Right hindlimb (tissue), 1 donor: ENCODE results near the gene MAP3K19.
"Not testable (repeated sequence)": the region's sequence is repeated elsewhere in the genome, so short reads cannot be mapped to it uniquely, and the experiment has no call there.

Experiments
- DNase-seq: peaks from one replicate; pipeline ENCODE4 v3.0.0-alpha.2; 2018

The MAP3K19 gene, protein sequence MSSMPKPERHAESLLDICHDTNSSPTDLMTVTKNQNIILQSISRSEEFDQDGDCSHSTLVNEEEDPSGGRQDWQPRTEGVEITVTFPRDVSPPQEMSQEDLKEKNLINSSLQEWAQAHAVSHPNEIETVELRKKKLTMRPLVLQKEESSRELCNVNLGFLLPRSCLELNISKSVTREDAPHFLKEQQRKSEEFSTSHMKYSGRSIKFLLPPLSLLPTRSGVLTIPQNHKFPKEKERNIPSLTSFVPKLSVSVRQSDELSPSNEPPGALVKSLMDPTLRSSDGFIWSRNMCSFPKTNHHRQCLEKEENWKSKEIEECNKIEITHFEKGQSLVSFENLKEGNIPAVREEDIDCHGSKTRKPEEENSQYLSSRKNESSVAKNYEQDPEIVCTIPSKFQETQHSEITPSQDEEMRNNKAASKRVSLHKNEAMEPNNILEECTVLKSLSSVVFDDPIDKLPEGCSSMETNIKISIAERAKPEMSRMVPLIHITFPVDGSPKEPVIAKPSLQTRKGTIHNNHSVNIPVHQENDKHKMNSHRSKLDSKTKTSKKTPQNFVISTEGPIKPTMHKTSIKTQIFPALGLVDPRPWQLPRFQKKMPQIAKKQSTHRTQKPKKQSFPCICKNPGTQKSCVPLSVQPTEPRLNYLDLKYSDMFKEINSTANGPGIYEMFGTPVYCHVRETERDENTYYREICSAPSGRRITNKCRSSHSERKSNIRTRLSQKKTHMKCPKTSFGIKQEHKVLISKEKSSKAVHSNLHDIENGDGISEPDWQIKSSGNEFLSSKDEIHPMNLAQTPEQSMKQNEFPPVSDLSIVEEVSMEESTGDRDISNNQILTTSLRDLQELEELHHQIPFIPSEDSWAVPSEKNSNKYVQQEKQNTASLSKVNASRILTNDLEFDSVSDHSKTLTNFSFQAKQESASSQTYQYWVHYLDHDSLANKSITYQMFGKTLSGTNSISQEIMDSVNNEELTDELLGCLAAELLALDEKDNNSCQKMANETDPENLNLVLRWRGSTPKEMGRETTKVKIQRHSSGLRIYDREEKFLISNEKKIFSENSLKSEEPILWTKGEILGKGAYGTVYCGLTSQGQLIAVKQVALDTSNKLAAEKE (N-terminal part only)

DNA sequence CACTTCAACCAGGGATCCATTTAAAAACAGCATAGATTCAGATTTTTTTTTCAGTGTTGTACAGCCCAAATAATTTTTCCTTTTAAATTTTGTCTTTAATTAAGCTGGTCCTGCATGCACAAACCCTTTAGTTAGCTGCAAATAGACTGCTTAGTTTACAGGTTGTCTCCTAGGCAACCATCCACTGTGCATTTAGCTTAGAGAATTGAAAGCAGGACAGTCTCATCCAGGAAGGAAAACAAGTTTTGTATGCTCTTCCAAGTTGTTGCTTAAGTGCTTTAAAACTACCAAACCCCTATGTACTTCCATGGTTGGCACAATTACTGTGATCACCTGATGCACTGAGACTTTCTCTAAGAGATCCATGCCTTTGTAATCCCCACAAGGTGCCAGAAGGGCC, at the start of gene MAP3K19:
Gene MAP3K19 (minus strand): TSS at position 148 of the 400 bp plus-strand sequence. CDS start 22,800 bp downstream, outside the sequence.
- no peak for DNase-seq

DNA sequence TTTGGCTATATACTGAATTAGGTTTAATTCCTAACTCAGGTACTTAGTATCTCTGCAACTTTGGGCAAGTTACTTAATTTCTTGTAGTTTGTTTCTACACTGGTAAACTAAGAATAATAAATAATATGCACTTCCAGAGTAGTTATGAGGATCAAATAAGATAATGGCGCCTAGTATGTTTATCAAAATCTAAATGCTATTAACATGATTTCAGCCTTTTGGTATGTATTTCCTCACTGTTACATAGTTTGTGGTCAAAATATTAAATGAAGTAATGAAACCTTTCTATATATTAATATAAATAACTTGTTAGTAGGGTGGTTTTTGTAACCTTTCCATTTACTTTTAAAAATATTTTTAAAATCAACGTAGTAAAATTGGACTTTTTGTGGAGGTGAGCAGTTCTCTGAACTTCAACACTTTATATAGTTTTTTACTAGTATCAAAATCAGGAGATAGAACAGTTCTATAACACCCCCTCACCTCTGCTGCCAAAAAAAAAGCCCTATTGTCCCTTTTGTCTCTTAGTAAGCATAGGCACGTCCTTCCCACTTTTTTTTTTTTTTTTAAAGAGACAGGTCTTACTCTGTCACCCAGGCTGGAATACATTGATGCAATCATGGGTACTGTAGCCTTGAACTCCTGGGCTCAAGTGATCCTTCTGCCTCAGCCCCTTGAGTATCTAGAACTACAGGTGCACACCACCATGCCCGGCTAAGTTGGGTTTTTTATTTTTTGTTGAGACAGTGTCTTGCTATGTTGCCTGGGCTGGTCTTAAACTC, 49.6 kb upstream of the MAP3K19 start:
- DNase-seq = no peak

DNA sequence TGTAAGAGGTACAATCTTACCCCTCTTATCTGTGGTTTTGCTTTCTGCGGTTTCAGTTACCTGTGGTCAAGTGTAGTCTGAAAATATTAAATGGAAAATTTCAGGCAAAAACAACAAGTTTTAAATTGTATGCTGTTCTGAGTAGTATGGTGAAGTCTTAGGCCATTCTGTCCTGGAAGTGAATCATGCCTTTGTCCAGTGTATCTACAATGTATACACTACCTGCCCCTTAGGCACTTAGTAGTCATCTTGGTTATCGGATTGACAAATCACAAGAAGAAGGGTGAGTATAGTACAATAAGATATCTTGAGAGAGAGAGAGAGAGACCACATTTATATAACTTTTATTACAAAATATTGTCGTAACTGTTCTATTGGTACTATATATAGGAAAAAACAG, 48.3 kb upstream of the MAP3K19 start:
- no peak for DNase-seq

DNA sequence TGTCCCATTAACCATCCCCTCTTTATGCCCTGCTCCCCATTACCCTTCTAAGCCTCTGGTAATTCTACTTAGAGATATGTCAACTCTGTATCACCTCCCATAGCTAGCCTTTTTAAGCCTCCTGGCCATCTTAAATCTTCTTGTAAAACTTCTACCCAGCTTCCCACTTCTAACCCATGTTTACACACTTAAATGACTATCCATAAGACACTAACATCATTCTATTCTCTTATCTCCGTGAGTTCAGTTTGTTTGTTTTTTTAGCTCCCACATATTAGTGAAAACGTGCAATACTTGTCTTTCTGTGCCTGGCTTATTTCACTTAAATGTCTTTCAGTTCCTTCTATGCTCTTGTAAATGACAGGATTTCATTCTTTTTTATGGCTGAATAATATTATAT, 47.3 kb upstream of the MAP3K19 start:
- no peak for DNase-seq

DNA sequence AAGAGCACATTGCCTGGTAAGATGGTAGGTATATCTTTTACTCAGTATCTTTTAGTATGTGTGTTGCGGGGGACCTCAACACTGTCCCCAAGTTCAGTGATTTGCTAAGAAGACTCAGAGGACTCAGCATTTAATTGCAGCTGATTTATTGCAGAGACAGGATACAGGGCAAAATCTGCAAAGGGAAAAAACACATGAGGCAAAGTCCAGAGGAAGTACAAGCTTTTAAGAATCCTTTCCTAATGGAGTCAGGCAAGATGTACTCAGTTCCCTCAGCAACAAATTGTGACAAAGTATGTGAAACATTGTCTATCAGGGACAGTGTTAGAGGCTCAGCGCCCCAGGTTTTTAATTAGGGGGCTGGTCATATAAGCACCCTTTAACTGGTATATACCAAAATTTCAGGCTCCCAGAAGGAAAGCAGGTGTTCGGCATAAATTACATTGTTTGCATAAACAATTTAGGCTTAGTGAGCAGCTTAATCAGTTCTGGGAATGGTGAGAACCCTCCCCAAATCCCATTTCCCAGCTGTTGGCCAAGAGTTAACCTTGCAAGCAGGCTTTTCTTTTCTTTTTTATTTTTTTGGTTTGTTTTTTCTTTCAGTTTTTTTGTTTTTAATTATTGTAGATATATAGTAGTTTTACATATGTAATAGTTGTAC, 46.6 kb upstream of the MAP3K19 start:
- no peak for DNase-seq

DNA sequence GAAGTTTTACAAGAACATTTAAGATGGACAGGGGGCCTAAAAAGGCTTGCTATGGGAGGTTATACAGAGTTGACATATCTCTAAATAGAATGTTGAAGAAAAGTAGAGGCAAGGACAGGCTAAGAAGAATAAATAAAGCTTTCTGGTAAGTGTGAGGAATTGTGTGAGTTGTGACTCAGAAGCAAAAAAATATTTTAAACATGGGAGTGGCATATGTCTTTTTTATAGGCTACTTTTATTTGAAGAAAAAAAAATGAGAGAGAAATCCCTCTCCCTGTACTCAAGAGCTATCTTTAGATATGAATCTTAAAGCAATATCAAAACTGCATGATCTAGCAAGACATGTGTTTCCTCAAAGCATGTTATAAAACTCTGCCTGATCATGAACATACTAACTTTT, 45.9 kb upstream of the MAP3K19 start:
- no peak for DNase-seq

DNA sequence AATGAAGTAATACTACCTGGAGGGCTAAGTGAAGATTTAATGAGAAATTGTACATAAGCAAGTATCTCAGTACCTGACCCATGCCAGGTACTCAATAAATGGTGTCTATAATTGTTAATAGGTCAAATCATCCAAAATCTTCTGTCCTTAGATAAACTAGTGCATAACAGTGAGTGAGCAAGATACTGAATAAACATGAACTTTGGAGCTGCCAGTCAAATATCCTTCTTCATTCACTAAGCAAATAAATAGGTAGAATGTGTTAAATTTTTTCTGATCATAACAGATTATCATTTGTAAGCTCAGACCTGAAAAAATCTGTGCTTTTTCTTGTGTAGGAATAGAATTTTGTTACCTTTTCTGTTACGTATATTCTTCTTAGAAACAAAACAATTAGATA, 44.4 kb upstream of the MAP3K19 start:
- DNase-seq = no peak

DNA sequence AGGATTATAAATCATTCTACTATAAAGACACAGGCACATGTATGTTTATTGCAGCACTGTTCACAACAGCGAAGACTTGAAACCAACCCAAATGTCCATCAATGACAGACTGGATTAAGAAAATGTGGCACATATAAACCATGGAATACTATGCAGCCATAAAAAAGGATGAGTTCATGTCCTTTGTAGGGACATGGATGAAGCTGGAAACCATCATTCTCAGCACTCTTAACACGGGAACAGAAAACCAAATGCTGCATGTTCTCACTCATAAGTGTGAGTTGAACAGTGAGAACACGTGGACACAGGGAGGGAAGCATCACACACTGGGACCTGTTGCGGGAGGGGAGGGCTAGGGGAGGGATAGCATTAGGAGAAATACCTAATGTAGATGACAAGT, 42.4 kb upstream of the MAP3K19 start:
- not testable (repeated sequence) for DNase-seq

DNA sequence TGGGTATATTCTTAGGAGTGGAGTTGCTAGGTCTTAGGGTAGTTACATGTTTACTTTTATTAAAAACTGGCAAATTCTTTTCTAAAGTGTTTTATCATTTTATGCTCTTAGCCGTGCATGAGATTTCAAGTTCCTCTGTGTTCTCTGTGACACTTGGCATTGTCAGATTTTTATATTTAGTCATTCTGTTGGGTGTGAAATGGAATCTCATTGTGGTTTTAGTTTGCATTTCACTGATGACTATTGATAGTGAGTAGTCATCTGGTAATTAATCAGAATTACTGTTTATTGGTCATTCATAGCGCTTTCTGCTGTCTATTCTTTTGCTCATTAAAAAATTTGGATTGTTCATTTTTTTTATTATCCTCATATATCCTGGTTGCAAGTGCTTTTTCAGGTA, 39.0 kb upstream of the MAP3K19 start:
- no peak for DNase-seq

DNA sequence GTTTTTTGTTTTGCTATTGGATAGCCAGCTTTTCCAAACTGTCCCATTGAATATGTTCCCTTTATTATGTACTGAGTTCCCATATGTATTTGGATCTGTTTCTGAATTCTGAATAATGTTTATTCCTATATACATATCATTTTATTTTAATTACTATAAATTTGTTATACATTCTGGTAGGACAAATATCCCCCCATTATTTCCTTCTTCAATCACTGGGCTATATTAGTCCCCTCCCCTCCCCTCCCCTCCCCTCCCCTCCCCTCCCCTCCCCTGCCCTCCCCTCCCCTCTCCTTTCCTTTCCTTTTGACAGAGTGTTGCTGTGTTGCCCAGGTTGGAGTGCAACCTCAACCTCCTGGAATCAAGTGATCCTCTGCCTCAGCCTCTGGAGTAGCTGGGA, 31.2 kb upstream of the MAP3K19 start:
- no peak for DNase-seq

DNA sequence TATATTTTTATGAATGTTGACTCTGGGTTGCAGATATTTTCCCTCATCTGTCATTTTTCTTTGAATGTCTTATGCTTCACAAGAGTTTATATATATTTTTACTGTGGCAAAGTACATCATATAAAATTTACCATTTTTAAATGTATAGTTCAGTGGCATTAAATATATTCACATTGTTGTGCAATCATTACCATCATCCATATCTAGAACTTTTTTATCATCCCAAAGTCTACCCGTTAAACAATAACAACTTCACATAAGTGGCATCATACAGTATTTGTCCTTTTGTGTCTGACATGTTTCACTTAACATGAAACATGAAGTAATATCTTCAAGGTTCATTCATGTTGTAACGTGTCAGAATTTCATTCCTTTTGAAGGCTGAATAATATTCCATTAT, 29.3 kb upstream of the MAP3K19 start:
- no peak for DNase-seq

DNA sequence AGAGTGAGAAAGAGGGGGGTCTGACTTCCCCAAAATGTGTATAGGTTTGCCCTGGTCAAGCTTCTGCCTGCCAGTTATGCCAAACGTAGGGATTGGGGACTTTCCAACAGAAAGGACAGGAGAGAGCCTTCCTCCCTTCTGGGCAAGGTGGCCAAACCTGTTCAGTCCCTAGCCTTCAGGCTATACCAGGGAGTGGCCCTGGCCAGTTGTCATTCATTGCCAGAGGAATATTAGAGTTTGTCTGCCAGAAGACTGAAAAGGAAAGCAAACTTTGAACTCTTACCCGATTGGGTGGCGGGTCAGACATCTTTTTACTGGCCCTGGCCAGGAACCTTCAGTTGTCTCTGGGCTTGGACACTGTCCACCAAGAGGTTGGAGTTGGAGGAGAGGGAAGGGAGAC, 27.0 kb upstream of the MAP3K19 start:
- no peak for DNase-seq

DNA sequence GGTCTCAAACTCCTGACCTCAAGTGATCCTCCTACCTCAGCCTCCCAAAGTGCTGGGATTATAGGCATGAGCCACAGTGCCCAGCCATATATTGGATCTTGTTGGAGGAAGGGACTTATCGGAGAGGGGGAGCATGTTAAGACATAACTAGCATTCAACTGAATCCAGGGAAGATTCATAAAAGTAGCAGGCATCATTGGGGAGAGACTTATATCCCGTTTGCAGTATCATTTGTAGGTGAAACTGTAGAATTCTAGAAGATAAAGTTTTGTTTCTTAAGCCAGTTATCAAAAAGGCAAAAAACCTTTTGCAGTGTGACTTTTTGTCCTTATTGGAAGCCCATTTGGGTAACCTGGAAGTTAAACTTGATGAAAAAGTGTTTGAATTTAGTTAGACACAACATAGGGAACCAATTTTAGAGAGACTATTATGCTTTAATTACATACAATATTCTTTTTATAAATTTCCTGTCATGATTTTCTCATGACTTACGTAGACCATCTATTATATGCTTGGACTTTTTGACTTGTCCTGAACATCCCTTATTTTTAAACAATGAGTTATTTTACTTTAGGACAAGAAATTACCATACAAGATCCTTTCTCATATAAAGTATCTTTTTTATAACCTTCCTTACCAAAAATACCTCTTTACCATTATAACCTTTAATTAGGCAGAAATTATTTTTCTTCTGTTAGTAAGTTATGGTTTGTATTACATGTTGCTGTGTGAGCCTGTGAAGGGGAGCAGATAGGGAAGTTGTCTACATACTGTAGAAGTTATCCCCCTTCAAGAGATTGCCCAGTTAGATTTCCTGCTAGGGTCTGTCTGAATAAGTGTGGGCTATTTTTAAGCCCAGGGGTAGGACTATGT, 25.1 kb upstream of the MAP3K19 start:
- DNase-seq = no peak

DNA sequence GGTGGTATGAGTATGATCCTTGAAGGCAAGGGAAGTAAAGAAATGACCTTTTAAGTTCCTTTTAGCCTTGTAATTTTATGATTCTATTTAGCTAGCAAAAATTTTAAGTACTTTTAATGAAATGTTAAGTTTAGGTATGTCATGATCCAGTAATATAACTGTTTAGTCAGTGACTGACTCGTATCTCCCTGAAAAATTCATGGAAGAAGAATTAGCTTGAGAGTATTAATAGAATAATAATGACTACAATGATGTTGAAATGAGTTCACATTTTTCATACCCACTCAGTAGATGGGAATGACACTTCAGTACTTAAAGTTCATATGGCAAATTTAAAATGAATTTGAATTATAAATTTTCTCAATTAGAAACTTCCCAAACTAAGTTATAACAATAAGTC, 19.5 kb upstream of the MAP3K19 start:
- DNase-seq = no peak

DNA sequence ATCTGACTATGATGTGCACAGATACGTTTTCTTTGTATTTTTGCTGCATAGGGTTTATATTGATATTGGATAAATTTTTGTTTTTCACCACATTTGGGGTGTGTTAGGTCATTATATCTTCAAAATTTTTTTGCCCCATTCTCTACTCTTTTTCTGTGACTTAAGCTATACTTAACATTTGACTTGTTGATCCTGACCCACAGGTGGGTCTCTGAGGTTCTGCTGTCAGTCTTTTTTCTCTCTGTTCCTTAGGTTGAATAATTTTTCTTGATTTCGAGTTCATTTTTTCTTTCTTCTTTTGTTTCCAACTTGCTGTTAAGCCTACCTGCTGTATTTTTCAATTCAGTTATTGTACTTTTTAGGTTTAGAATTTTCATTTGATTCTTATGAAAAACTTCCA, 16.9 kb upstream of the MAP3K19 start:
- DNase-seq = no peak

DNA sequence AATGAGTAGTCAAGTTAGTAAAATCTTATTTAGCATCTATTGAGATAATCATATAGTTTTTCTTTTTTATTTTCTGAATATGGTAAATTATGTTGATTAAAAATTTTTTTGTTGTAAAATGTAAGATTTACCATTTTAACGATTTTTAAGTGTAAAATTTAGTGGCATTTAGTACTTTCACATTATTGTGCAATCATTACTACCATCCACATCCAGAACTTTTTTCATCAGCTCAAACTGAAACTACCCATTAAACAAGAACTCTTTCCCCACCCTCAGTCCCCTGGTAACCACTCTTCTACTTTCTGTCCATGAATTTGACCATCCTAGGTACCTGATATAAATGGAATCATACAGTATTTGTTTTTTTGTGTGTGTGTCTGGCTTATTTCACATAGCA, 16.0 kb upstream of the MAP3K19 start:
- no peak for DNase-seq

DNA sequence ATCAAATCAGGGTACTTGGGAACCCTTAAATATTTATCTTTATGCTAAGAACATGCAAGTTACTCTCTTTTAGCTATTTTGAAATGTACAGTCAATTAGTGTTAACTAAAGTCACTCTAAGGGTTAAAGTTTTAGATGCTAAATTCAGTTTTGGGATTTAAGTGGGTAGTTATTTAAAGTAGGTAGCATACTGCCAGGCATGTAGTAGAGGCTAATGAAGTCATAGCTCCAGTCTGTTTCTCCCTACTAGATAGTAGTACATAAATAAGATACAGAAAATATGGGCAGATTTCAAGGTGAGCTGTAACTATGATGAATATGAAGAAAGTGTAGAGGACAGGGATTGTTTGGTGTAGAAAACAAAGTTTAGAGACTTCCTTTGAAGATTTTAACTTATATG, 12.3 kb upstream of the MAP3K19 start:
- no peak for DNase-seq

DNA sequence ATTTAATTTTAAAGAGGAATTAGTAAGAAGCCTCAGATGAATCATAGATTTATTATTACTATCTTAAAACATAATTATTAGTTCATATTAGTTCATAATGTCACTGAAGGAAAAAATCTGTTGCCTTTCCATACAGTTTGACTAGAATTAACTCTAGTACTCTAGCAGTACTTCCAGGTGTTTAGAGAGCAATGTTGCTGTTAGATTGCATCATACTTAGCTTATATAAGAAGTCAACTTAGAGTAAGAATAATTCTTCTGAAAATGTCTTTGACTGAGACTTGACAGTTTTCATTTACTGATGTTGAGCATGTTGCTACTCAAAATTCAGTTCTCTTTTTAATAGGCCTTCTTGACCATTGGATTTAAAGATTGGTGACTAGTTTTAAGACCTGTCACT, 9.5 kb upstream of the MAP3K19 start:
- DNase-seq = no peak

DNA sequence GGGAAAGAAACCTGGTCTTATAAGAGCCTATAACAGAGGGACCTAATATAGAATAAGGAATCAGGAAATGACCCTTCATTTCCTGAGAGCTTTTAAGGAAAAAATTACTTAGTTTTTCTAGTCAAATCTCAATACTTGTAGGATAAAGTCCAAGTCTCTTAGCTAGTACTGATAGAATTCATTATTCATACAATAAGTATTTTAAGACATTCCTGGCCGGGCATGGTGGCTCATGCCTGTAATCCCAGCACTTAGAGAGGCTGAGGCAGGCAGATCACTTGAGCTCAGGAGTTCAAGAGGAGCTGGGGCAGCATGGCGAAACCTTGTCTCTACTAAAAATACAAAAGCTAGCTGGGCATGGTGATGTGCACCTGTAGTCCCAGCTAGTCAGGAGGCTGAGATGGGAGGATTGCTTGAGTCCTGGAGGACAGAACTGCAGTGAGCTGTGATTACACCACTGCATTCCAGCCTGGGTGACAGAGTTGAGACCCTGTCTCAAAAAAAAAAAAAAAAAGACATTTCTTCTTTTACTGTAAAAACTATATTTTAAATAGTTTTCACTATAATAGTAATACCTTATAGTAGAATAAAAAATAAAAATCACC, 8.0 kb upstream of the MAP3K19 start:
- no peak for DNase-seq

DNA sequence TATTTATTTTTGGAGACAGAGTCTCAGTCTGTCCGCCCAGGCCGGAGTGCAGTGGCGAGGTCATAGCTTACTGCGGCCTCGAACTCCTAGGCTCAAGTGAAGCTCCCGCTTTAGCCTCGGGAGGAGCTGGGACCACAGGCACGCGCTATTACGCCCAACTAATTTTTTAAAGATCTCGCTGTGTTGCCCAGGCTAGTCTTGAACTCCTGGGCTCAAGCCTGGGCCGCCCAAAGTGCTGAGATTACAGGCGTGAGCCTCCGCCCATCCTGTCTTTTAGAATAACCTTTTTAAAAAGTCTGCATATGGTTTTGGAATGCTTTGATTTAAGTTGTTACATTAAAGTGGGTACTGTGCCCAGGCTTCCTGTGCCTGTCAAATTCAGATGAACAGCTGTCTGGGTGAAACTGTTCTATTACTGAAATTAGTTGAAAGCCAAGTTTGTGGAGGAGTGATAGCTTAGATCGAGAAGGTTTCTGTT, 5.8 kb upstream of the MAP3K19 start:
- peak; percentile 18 for DNase-seq
